ENCODE results near the gene MAS1.

Gene MAS1

DNA sequence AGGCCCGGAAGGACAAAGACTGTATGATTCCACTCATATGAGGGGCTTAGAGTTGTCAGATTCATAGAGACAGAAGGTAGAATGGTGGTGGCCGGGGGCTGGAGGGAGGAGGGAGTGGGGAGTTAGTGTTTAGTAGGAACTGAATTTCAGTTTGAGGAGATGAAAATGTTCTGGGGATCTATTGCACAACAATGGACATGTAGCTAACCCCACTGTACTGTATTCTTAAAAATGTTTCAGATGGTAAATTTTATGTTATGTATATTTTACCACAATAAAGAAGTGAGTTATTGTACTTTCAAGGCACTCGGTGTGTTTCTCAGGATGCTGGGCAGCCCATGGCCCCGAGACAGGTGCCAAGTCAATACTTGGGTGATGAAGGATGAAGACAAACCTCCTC is 25.4 kb downstream of the MAS1 start:
- Histone ChIP-seq H3K27me3 (ENCODE audit: insufficient read depth, low read length, poor library complexity, severe bottlenecking) (no peaks in the 10 kb centered on the region), H3F3A (ENCODE audit: low read depth) (no peaks in the 10 kb centered on the region), H3K4me3 (ENCODE audit: low read length, poor library complexity, severe bottlenecking) (no peak overlapping the region), H3K9me2 (replicated peaks; ENCODE audit: low read depth, low read length) (no peaks in the 10 kb centered on the region), H2AFZ (ENCODE audit: low read length) (no peak overlapping the region), H4K20me1 (ENCODE audit: insufficient read depth, low read length, poor library complexity, severe bottlenecking) (no peaks in the 10 kb centered on the region), H3K36me3 (ENCODE audit: insufficient read depth, low read length) (no peaks in the 10 kb centered on the region), H3K9me3 (ENCODE audit: insufficient read depth, low read depth, low read length) (no peaks in the 10 kb centered on the region), H3K9ac (ENCODE audit: low read depth, low read length, poor library complexity, severe bottlenecking) (no peak overlapping the region), H3K4me2 (ENCODE audit: low read depth, low read length, poor library complexity, severe bottlenecking) (no peak overlapping the region), H3K4me1 (ENCODE audit: insufficient read depth, low read length, poor library complexity, severe bottlenecking) (no peaks in the 10 kb centered on the region), H3K79me2 (ENCODE audit: insufficient read depth, low read length) (no peaks in the 10 kb centered on the region)
- TF ChIP-seq, protein P1, sequence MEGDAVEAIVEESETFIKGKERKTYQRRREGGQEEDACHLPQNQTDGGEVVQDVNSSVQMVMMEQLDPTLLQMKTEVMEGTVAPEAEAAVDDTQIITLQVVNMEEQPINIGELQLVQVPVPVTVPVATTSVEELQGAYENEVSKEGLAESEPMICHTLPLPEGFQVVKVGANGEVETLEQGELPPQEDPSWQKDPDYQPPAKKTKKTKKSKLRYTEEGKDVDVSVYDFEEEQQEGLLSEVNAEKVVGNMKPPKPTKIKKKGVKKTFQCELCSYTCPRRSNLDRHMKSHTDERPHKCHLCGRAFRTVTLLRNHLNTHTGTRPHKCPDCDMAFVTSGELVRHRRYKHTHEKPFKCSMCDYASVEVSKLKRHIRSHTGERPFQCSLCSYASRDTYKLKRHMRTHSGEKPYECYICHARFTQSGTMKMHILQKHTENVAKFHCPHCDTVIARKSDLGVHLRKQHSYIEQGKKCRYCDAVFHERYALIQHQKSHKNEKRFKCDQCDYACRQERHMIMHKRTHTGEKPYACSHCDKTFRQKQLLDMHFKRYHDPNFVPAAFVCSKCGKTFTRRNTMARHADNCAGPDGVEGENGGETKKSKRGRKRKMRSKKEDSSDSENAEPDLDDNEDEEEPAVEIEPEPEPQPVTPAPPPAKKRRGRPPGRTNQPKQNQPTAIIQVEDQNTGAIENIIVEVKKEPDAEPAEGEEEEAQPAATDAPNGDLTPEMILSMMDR (conservative IDR thresholded peaks at IDR 0.05; ENCODE audit: low read length), result no peak
- no peak for TF ChIP-seq EZH2phosphoT487 (IDR thresholded peaks at IDR 0.05; ENCODE audit: borderline replicate concordance)

DNA sequence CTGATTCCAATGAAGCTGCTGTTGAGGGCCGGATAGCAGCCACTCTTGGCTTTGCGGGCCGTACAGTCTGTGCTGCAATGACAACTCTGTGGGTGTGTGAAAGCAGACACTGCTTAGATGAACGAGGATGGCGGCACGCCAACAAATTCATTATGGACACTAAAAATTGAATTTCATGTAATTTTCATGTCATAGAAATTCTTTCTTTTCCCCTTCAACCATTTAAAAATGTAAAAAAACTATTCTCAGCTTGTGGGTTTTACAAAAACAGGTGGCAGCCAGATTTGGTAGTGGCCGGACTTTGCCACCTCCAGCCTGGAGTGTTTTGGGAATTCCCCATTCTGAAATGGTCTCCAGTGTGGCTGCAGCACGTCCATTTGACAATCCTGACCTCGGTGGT is 26.0 kb downstream of the MAS1 start:
- Histone ChIP-seq H3K4me2 (ENCODE audit: low read depth, low read length, poor library complexity, severe bottlenecking) (no peak overlapping the region), H3K9ac (ENCODE audit: low read depth, low read length, poor library complexity, severe bottlenecking) (no peak overlapping the region), H4K20me1 (ENCODE audit: insufficient read depth, low read length, poor library complexity, severe bottlenecking) (no peaks in the 10 kb centered on the region), H2AFZ (ENCODE audit: low read length) (no peak overlapping the region), H3K79me2 (ENCODE audit: insufficient read depth, low read length) (no peaks in the 10 kb centered on the region), H3K4me3 (ENCODE audit: low read length, poor library complexity, severe bottlenecking) (no peak overlapping the region), H3K4me1 (ENCODE audit: insufficient read depth, low read length, poor library complexity, severe bottlenecking) (no peaks in the 10 kb centered on the region), H3K9me3 (ENCODE audit: insufficient read depth, low read depth, low read length) (no peaks in the 10 kb centered on the region), H3K27me3 (ENCODE audit: insufficient read depth, low read length, poor library complexity, severe bottlenecking) (no peaks in the 10 kb centered on the region), H3K36me3 (ENCODE audit: insufficient read depth, low read length) (no peaks in the 10 kb centered on the region), H3K9me2 (replicated peaks; ENCODE audit: low read depth, low read length) (no peaks in the 10 kb centered on the region), H3F3A (ENCODE audit: low read depth) (no peaks in the 10 kb centered on the region)
- TF ChIP-seq, protein P1 (conservative IDR thresholded peaks at IDR 0.05; ENCODE audit: low read length), result no peak
- no peak for TF ChIP-seq EZH2phosphoT487 (IDR thresholded peaks at IDR 0.05; ENCODE audit: borderline replicate concordance)

DNA sequence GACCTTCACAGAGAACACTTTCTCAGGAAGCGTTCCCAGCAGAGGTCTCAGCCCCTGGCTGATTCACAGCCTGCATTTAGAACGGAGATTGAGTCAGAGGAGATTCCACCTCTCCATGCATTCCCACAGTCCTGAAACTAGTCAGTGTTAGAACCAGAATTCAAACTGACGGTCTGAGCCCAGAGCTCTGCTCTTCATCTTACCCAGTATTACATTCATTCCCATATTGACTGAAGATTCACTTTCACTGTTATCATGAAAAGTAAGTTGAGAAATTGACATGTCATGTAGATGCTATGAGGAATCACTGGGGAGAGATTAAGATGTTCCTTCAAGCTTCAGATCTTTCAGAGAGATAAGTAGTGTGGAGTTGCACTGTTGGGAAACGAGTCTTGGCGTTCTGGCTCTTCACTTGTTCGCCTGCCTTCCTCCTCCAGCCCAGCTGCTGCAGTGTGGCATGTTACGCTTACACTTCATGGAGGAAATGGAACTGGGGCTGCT is 28.3 kb downstream of the MAS1 start:
- Histone ChIP-seq H3K4me2 (ENCODE audit: low read depth, low read length, poor library complexity, severe bottlenecking) (no peak overlapping the region), H2AFZ (ENCODE audit: low read length) (no peak overlapping the region), H3K9me2 (replicated peaks; ENCODE audit: low read depth, low read length) (no peaks in the 10 kb centered on the region), H3K27me3 (ENCODE audit: insufficient read depth, low read length, poor library complexity, severe bottlenecking) (no peaks in the 10 kb centered on the region), H3K4me1 (ENCODE audit: insufficient read depth, low read length, poor library complexity, severe bottlenecking) (no peaks in the 10 kb centered on the region), H3K9ac (ENCODE audit: low read depth, low read length, poor library complexity, severe bottlenecking) (no peak overlapping the region), H3F3A (ENCODE audit: low read depth) (no peaks in the 10 kb centered on the region), H3K9me3 (ENCODE audit: insufficient read depth, low read depth, low read length) (no peaks in the 10 kb centered on the region), H3K4me3 (ENCODE audit: low read length, poor library complexity, severe bottlenecking) (no peak overlapping the region), H4K20me1 (ENCODE audit: insufficient read depth, low read length, poor library complexity, severe bottlenecking) (no peaks in the 10 kb centered on the region), H3K36me3 (ENCODE audit: insufficient read depth, low read length) (no peaks in the 10 kb centered on the region), H3K79me2 (ENCODE audit: insufficient read depth, low read length) (no peaks in the 10 kb centered on the region)
- TF ChIP-seq, protein P1 (conservative IDR thresholded peaks at IDR 0.05; ENCODE audit: low read length), result no peak
- TF ChIP-seq EZH2phosphoT487 (IDR thresholded peaks at IDR 0.05; ENCODE audit: borderline replicate concordance), result no peak

All from Loucy (cell line).